Ishikawa (cell line): ENCODE results near the gene MKKS.
A peak's percentile ranks its signal among the peaks of the same experiment; 100 is the strongest.

ENCODE experiments used
- CEBPB ChIP-seq: IDR thresholded peaks from 2 replicates; pipeline ENCODE4 v1.6.1; 2012
- CREB1 ChIP-seq: IDR thresholded peaks from 2 replicates; pipeline ENCODE4 v1.6.1; 2012; ENCODE audit warnings: low read depth
- EGR1 ChIP-seq: IDR thresholded peaks from 2 replicates; pipeline ENCODE4 v1.6.1; 2012
- EP300 ChIP-seq: IDR thresholded peaks from 2 replicates; pipeline ENCODE4 v1.6.1; 2012; ENCODE audit warnings: borderline replicate concordance
- FOXM1 ChIP-seq: IDR thresholded peaks from 2 replicates; pipeline ENCODE4 v1.6.1; 2012; ENCODE audit warnings: low read depth, borderline replicate concordance
- NFIC ChIP-seq: IDR thresholded peaks from 2 replicates; pipeline ENCODE4 v1.6.1; 2012
- RAD21 ChIP-seq: IDR thresholded peaks from 2 replicates; pipeline ENCODE4 v1.6.1; 2012; ENCODE audit warnings: low read depth
- TAF1 ChIP-seq: IDR thresholded peaks from 2 replicates; pipeline ENCODE4 v1.6.1; 2012; ENCODE audit warnings: low read depth, mild to moderate bottlenecking
- YY1 ChIP-seq: IDR thresholded peaks from 2 replicates; pipeline ENCODE4 v1.6.1; 2012; ENCODE audit warnings: low read depth
- ZBTB7A ChIP-seq: IDR thresholded peaks from 2 replicates; pipeline ENCODE4 v1.6.1; 2012; ENCODE audit warnings: low read depth
- TF ChIP-seq, protein P1 (sequence below): IDR thresholded peaks from 2 replicates; pipeline ENCODE4 v1.6.1; 2012; ENCODE audit warnings: low read depth, mild to moderate bottlenecking
- TF ChIP-seq, protein P2 (sequence below): IDR thresholded peaks from 2 replicates; pipeline ENCODE4 v1.6.1; 2012

DNA sequence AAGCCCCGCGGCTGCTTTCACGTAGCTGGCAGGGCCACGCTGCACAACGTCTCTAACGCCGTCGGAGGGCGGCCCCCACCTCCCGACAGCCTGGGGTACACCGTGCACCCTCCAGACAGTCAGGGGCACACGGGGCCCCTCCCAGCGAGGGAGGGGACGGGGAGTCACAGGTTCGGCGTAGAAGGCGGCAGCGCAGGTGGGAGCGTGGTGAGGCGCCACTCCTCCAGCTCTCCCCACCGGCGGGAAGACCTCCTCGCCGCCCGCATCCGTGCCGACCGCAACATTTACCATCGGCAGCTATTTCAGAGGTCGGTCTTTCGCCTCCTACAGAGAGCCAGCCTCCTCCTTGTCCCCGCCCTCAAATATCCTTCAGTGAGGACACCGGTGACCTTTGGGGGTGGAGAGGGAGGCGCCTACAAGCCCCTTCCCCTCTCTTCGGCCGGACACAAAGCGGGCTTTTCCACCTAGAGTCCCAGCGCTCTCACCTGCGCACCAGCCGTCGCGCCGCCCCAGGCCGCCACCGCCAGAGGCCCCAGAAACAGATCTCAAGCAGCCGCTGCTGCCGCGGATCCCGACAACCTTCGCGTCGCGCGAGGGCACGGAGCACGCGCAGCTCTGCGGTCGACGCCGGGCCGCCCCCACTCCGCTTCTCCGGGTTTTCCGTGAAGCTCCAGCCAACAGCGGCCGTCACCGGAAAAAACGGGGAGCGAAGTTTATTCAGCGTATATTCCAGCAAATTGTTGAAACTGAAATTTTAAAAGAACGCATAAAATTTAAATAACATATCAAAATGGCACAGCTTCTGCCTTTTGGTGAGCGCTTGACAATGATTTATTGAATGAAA, at the start of gene MKKS:
- no peak; the same call in none of the 2 replicates for TF ChIP-seq TAF1
- TF ChIP-seq EGR1: no peak
- no peak for TF ChIP-seq CEBPB
- TF ChIP-seq ZBTB7A: peak; percentile 55; the same call in 1 of the 2 replicates
- TF ChIP-seq YY1: no peak; the same call in 1 of the 2 replicates
- 0 out of 2 replicates have a peak, but pooled peaks have one; percentile 43 for TF ChIP-seq CREB1
- TF ChIP-seq RAD21: no peak
- TF ChIP-seq, protein P1, sequence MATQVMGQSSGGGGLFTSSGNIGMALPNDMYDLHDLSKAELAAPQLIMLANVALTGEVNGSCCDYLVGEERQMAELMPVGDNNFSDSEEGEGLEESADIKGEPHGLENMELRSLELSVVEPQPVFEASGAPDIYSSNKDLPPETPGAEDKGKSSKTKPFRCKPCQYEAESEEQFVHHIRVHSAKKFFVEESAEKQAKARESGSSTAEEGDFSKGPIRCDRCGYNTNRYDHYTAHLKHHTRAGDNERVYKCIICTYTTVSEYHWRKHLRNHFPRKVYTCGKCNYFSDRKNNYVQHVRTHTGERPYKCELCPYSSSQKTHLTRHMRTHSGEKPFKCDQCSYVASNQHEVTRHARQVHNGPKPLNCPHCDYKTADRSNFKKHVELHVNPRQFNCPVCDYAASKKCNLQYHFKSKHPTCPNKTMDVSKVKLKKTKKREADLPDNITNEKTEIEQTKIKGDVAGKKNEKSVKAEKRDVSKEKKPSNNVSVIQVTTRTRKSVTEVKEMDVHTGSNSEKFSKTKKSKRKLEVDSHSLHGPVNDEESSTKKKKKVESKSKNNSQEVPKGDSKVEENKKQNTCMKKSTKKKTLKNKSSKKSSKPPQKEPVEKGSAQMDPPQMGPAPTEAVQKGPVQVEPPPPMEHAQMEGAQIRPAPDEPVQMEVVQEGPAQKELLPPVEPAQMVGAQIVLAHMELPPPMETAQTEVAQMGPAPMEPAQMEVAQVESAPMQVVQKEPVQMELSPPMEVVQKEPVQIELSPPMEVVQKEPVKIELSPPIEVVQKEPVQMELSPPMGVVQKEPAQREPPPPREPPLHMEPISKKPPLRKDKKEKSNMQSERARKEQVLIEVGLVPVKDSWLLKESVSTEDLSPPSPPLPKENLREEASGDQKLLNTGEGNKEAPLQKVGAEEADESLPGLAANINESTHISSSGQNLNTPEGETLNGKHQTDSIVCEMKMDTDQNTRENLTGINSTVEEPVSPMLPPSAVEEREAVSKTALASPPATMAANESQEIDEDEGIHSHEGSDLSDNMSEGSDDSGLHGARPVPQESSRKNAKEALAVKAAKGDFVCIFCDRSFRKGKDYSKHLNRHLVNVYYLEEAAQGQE: no peak
- TF ChIP-seq FOXM1: peak; percentile 45; the same call in 1 of the 2 replicates
- TF ChIP-seq, protein P2, sequence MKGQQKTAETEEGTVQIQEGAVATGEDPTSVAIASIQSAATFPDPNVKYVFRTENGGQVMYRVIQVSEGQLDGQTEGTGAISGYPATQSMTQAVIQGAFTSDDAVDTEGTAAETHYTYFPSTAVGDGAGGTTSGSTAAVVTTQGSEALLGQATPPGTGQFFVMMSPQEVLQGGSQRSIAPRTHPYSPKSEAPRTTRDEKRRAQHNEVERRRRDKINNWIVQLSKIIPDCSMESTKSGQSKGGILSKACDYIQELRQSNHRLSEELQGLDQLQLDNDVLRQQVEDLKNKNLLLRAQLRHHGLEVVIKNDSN: 0 out of 2 replicates have a peak, but pooled peaks have one; percentile 4
- TF ChIP-seq EP300: 0 out of 2 replicates have a peak, but pooled peaks have one; percentile 26
- TF ChIP-seq NFIC: no peak
